ENCODE results near the gene NAV1.

The NAV1 gene

DNA sequence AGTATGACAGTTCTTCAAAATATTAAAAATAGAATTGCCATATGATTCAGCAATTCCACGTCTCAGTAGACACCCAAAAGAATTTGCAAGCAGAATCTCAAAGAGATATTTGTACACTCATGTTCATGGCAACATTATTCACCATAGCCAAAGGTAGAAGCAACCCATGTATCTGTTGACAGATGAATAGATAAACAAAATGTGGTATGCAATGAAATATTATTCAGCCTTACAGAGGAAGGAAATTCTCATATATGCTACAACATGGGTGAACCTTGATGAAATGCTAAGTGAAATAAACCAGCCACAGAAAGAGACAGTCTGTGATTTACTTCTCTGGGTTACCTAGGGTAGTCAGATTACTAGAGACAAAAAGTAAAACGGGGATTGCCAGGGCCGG lies 47.0 kb downstream of the NAV1 start:
- Histone ChIP-seq H3K27me3 (ENCODE audit: insufficient read depth, poor library complexity, severe bottlenecking) (peaks cover 3% of the 10 kb centered on the region), H3K4me3 (replicated peaks; ENCODE audit: insufficient read depth, low read length) (no peak overlapping the region), H3K27ac (replicated peaks) (no peak overlapping the region)
- TF ChIP-seq SPI1 (IDR thresholded peaks at IDR 0.05; ENCODE audit: borderline replicate concordance, low read depth): no peak
- TF ChIP-seq GABPA (IDR thresholded peaks at IDR 0.05; ENCODE audit: low read depth): no peak
- TF ChIP-seq POLR2AphosphoS5 (IDR thresholded peaks at IDR 0.05; ENCODE audit: low read depth): no peak
- TF ChIP-seq, protein P1, sequence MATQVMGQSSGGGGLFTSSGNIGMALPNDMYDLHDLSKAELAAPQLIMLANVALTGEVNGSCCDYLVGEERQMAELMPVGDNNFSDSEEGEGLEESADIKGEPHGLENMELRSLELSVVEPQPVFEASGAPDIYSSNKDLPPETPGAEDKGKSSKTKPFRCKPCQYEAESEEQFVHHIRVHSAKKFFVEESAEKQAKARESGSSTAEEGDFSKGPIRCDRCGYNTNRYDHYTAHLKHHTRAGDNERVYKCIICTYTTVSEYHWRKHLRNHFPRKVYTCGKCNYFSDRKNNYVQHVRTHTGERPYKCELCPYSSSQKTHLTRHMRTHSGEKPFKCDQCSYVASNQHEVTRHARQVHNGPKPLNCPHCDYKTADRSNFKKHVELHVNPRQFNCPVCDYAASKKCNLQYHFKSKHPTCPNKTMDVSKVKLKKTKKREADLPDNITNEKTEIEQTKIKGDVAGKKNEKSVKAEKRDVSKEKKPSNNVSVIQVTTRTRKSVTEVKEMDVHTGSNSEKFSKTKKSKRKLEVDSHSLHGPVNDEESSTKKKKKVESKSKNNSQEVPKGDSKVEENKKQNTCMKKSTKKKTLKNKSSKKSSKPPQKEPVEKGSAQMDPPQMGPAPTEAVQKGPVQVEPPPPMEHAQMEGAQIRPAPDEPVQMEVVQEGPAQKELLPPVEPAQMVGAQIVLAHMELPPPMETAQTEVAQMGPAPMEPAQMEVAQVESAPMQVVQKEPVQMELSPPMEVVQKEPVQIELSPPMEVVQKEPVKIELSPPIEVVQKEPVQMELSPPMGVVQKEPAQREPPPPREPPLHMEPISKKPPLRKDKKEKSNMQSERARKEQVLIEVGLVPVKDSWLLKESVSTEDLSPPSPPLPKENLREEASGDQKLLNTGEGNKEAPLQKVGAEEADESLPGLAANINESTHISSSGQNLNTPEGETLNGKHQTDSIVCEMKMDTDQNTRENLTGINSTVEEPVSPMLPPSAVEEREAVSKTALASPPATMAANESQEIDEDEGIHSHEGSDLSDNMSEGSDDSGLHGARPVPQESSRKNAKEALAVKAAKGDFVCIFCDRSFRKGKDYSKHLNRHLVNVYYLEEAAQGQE (IDR thresholded peaks at IDR 0.05; ENCODE audit: insufficient replicate concordance, low read depth): no peak
- TF ChIP-seq CTCF (IDR thresholded peaks at IDR 0.05; ENCODE audit: insufficient read depth, low read length): no peak
- DNase-seq (ENCODE audit: low read depth in 1 of 2, low spot score in 1 of 2): no peak

DNA sequence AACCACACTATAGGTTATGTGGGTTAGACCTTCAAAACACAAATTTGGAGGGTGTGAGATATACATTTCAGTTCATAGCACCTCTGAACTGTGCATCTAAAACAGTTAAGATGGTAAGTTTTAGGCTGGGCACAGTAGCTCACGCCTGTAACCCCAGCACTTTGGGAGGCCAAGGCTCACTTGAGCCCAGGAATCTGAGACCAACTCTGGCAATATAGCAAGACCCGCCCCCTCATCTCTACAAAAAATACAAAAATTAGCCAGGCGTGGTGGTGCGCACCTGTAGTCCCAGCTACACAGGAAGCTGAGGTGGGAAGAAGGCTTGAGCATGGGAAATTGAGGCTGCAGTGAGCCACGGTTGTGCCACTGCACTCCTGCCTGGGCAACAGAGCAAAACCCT lies 47.9 kb downstream of the NAV1 start:
- TF ChIP-seq CTCF (IDR thresholded peaks at IDR 0.05; ENCODE audit: insufficient read depth, low read length) (no peak), GABPA (IDR thresholded peaks at IDR 0.05; ENCODE audit: low read depth) (no peak), POLR2AphosphoS5 (IDR thresholded peaks at IDR 0.05; ENCODE audit: low read depth) (no peak), SPI1 (IDR thresholded peaks at IDR 0.05; ENCODE audit: borderline replicate concordance, low read depth) (no peak)
- TF ChIP-seq, protein P1 (IDR thresholded peaks at IDR 0.05; ENCODE audit: insufficient replicate concordance, low read depth): no peak
- DNase-seq (ENCODE audit: low read depth in 1 of 2, low spot score in 1 of 2): no peak
- Histone ChIP-seq H3K27me3 (ENCODE audit: insufficient read depth, poor library complexity, severe bottlenecking) (peaks cover 3% of the 10 kb centered on the region), H3K27ac (replicated peaks) (no peak overlapping the region), H3K4me3 (replicated peaks; ENCODE audit: insufficient read depth, low read length) (no peak overlapping the region)

DNA sequence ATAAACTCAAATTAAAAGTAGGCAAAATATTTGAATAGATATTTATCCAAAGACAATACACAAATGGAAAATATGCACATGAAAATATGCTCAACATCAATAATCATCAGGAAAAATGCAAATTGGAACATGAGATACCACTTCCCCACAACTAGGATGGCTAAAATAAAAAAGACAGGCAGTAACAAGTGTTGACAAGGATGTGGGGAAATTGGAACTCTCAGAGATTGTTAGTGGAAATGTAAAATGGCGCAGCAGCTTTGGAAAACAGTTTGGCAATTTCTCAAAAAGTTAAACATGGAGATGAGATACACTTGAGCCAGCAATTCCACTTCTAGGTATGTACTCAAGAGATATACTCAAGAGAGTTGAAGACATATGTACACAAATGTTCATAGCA lies 48.8 kb downstream of the NAV1 start:
- no peak overlapping the region for H3K4me3 ChIP-seq (replicated peaks; ENCODE audit: insufficient read depth, low read length)
- peaks cover 3% of the 10 kb centered on the region for H3K27me3 ChIP-seq (ENCODE audit: insufficient read depth, poor library complexity, severe bottlenecking)
- no peak overlapping the region for H3K27ac ChIP-seq (replicated peaks)
- no peak for DNase-seq (ENCODE audit: low read depth in 1 of 2, low spot score in 1 of 2)
- TF ChIP-seq SPI1 (IDR thresholded peaks at IDR 0.05; ENCODE audit: borderline replicate concordance, low read depth) (no peak), GABPA (IDR thresholded peaks at IDR 0.05; ENCODE audit: low read depth) (no peak), POLR2AphosphoS5 (IDR thresholded peaks at IDR 0.05; ENCODE audit: low read depth) (no peak), CTCF (IDR thresholded peaks at IDR 0.05; ENCODE audit: insufficient read depth, low read length) (no peak)
- TF ChIP-seq, protein P1 (IDR thresholded peaks at IDR 0.05; ENCODE audit: insufficient replicate concordance, low read depth): no peak

All from HL-60 (cell line).